SK-N-SH treated with all-trans-retinoic acid at 6 μM for 48 hours (cell line): ENCODE data around the gene ETV1.
A peak's percentile ranks its signal among the peaks of the same experiment; 100 is the strongest.

Experiments
- ATAC-seq: fragments of 200-7000 bp; cut with Tn5 transposase; 3 replicates; pipeline ENCODE4 v1.9.1; 2020; ENCODE audit warnings: mild to moderate bottlenecking, moderate library complexity
- BACH2 ChIP-seq: fragments of 250-450 bp; sonication (Bioruptor Pico); IDR thresholded peaks from 2 replicates; pipeline ENCODE4 v1.9.0; 2021; ENCODE audit warnings: mild to moderate bottlenecking, borderline replicate concordance
- CSDC2 ChIP-seq: fragments of 250-450 bp; sonication (Bioruptor Pico); IDR thresholded peaks from 2 replicates; pipeline ENCODE4 v1.5.0; 2020; ENCODE audit warnings: mild to moderate bottlenecking, moderate library complexity
- ISL1 ChIP-seq: fragments of 250-450 bp; sonication (Bioruptor Pico); IDR thresholded peaks from 2 replicates; pipeline ENCODE4 v2.1.2; 2022; ENCODE audit warnings: mild to moderate bottlenecking, moderate library complexity
- OSR1 ChIP-seq: fragments of 250-450 bp; sonication (Bioruptor Pico); IDR thresholded peaks from 2 replicates; pipeline ENCODE4 v1.8.0; 2022; ENCODE audit warnings: moderate library complexity, mild to moderate bottlenecking, inconsistent platforms
- PPARA ChIP-seq: fragments of 250-450 bp; sonication (Bioruptor Pico); IDR thresholded peaks from 2 replicates; pipeline ENCODE4 v1.5.0; 2020; ENCODE audit warnings: mild to moderate bottlenecking, borderline replicate concordance
- RARB ChIP-seq: fragments of 250-450 bp; sonication (Bioruptor Pico); IDR thresholded peaks from 2 replicates; pipeline ENCODE4 v1.8.0; 2021; ENCODE audit warnings: mild to moderate bottlenecking, moderate library complexity
- TOX ChIP-seq: fragments of 250-450 bp; sonication (Bioruptor Pico); IDR thresholded peaks from 2 replicates; pipeline ENCODE4 v1.8.0; 2021; ENCODE audit warnings: mild to moderate bottlenecking, moderate library complexity, borderline replicate concordance
- ZC3H10 ChIP-seq: fragments of 250-450 bp; sonication (Bioruptor Pico); IDR thresholded peaks from 2 replicates; pipeline ENCODE4 v1.5.1; 2021; ENCODE audit warnings: mild to moderate bottlenecking, moderate library complexity
- ZFP3 ChIP-seq: fragments of 250-450 bp; sonication (Bioruptor Pico); IDR thresholded peaks from 2 replicates; pipeline ENCODE4 v1.5.0; 2020; ENCODE audit warnings: mild to moderate bottlenecking, moderate library complexity
- ZNF70 ChIP-seq: fragments of 450-650 bp; formaldehyde crosslinking; IDR thresholded peaks from 2 replicates; pipeline ENCODE4 v1.5.0; 2020; ENCODE audit warnings: mild to moderate bottlenecking, moderate library complexity
- TF ChIP-seq, protein P1 (sequence below): fragments of 250-450 bp; sonication (Bioruptor Pico); IDR thresholded peaks from 2 replicates; pipeline ENCODE4 v1.8.0; 2020; ENCODE audit warnings: mild to moderate bottlenecking, moderate library complexity, borderline replicate concordance
- TF ChIP-seq, protein P2 (sequence below): fragments of 250-450 bp; sonication (Bioruptor Pico); IDR thresholded peaks from 2 replicates; pipeline ENCODE4 v1.8.0; 2021; ENCODE audit warnings: low read depth, mild to moderate bottlenecking, moderate library complexity, borderline replicate concordance
- TF ChIP-seq, protein P3 (sequence below): fragments of 250-450 bp; sonication (Bioruptor Pico); IDR thresholded peaks from 2 replicates; pipeline ENCODE4 v1.5.1; 2021; ENCODE audit warnings: mild to moderate bottlenecking, moderate library complexity

The ETV1 gene

GRCh38 chr7:13856012-13856411, 133.5 kb downstream of the ETV1 start (continued):
- TF ChIP-seq PPARA (CRISPR knock-in tag) (no peak), ZC3H10 (CRISPR knock-in tag) (no peak)

- no peak for TF ChIP-seq ZFP3
- no peak for TF ChIP-seq ZNF70 (CRISPR knock-in tag)
- peak; percentile 1; the same call in 2 of the 3 replicates for ATAC-seq
Measured at GRCh38 chr7:13852281-13852968, 137.0 kb downstream of the ETV1 start.

DNA sequence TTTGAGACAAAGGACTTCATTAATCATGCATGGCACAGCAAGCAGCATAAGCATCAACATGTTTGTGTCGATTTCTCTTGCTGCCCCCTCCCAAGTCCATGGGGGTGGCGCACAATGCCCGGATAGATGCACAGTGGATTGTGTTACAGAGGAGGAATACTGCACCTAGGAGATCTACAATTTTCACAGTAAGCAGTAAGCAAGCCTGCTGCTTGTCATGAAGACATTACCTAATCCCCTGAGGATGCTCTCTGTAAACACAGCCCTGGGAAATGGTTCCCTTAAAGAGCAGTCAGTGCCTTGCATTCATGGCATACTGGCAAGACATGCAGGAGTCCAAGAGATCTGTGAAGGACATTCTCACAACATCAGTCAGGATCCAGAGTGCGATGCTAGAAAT, 137.7 kb downstream of the ETV1 start:
- ATAC-seq = peak; percentile 35
- no peak for TF ChIP-seq ZFP3
- TF ChIP-seq ISL1 (CRISPR knock-in tag) = peak; percentile 34; the same call in 1 of the 2 replicates
- TF ChIP-seq, protein P1, sequence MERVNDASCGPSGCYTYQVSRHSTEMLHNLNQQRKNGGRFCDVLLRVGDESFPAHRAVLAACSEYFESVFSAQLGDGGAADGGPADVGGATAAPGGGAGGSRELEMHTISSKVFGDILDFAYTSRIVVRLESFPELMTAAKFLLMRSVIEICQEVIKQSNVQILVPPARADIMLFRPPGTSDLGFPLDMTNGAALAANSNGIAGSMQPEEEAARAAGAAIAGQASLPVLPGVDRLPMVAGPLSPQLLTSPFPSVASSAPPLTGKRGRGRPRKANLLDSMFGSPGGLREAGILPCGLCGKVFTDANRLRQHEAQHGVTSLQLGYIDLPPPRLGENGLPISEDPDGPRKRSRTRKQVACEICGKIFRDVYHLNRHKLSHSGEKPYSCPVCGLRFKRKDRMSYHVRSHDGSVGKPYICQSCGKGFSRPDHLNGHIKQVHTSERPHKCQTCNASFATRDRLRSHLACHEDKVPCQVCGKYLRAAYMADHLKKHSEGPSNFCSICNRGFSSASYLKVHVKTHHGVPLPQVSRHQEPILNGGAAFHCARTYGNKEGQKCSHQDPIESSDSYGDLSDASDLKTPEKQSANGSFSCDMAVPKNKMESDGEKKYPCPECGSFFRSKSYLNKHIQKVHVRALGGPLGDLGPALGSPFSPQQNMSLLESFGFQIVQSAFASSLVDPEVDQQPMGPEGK (CRISPR knock-in tag) = no peak

GRCh38 chr7:13850185-13850752, 139.2 kb downstream of the ETV1 start:
- peak; percentile 91 for ATAC-seq
- TF ChIP-seq, protein P1 (CRISPR knock-in tag) = peak; percentile 79; the same call in 1 of the 2 replicates
- TF ChIP-seq OSR1 (CRISPR knock-in tag) (no peak), TOX (CRISPR knock-in tag) (no peak), CSDC2 (CRISPR knock-in tag) (peak; percentile 69; the same call in 1 of the 2 replicates), ZFP3 (0 out of 2 replicates have a peak, but pooled peaks have one; percentile 37), ISL1 (CRISPR knock-in tag) (peak; percentile 40; the same call in 1 of the 2 replicates)
- TF ChIP-seq, protein P2, sequence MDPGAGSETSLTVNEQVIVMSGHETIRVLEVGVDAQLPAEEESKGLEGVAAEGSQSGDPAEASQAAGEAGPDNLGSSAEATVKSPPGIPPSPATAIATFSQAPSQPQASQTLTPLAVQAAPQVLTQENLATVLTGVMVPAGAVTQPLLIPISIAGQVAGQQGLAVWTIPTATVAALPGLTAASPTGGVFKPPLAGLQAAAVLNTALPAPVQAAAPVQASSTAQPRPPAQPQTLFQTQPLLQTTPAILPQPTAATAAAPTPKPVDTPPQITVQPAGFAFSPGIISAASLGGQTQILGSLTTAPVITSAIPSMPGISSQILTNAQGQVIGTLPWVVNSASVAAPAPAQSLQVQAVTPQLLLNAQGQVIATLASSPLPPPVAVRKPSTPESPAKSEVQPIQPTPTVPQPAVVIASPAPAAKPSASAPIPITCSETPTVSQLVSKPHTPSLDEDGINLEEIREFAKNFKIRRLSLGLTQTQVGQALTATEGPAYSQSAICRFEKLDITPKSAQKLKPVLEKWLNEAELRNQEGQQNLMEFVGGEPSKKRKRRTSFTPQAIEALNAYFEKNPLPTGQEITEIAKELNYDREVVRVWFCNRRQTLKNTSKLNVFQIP (CRISPR knock-in tag) = peak; percentile 84; the same call in 1 of the 2 replicates

DNA sequence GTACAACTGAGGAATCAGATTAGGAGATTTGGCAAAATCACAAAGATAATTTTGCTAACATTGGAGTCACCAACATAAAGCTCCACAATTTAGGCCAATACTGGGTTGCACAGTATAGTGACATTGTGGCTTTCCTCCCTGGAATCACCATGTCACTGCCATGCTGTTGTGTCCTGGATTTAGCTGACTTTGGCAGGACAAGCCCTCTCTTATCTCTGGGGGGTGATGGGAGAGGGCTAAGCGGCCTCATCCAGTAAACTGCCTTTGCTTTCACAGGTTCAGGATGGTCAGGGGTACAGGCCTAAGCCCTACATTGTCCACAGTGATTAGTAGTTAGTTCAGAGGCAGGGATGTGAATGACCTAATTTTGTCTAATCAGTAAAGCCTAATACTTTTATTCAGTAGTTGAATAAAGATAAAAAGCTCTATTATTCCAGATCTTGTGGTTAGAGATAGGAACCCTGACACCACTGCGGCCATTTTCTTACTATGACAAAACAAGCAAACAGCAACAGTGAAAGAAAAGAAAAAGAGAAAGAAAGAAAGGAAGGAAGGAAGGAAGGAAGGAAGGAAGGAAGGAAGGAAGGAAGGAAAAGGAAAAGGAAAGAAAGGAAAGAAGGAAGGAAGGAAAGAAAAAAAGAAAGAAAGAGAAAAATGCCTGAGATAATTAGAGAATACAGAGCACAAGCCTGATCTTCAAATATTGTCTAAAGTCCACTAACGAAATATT, 140.1 kb downstream of the ETV1 start:
- ATAC-seq = peak; percentile 4
- TF ChIP-seq, protein P3, sequence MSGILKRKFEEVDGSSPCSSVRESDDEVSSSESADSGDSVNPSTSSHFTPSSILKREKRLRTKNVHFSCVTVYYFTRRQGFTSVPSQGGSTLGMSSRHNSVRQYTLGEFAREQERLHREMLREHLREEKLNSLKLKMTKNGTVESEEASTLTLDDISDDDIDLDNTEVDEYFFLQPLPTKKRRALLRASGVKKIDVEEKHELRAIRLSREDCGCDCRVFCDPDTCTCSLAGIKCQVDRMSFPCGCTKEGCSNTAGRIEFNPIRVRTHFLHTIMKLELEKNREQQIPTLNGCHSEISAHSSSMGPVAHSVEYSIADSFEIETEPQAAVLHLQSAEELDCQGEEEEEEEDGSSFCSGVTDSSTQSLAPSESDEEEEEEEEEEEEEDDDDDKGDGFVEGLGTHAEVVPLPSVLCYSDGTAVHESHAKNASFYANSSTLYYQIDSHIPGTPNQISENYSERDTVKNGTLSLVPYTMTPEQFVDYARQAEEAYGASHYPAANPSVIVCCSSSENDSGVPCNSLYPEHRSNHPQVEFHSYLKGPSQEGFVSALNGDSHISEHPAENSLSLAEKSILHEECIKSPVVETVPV (CRISPR knock-in tag) = no peak
- peak; percentile 87; the same call in 1 of the 2 replicates for TF ChIP-seq RARB
- no peak for TF ChIP-seq CSDC2 (CRISPR knock-in tag)
- TF ChIP-seq BACH2 (CRISPR knock-in tag) = no peak
- peak; percentile 97 for TF ChIP-seq OSR1 (CRISPR knock-in tag)
- peak; percentile 94 for TF ChIP-seq TOX (CRISPR knock-in tag)
- TF ChIP-seq, protein P2 (CRISPR knock-in tag) = no peak
- peak; percentile 95 for TF ChIP-seq ZC3H10 (CRISPR knock-in tag)
